ENCODE measurements around the gene ARRDC5.

Gene ARRDC5

GRCh38 chr19:4935444-4935843 lies 32.7 kb upstream of the ARRDC5 start:
- no peak overlapping the region for H3K4me3 ChIP-seq (replicated peaks; ENCODE audit: low read depth, low read length)
- peaks cover 16% of the 10 kb centered on the region for H3K36me3 ChIP-seq (ENCODE audit: control insufficient read depth, insufficient read depth, low read length)
- TF ChIP-seq, protein P1, sequence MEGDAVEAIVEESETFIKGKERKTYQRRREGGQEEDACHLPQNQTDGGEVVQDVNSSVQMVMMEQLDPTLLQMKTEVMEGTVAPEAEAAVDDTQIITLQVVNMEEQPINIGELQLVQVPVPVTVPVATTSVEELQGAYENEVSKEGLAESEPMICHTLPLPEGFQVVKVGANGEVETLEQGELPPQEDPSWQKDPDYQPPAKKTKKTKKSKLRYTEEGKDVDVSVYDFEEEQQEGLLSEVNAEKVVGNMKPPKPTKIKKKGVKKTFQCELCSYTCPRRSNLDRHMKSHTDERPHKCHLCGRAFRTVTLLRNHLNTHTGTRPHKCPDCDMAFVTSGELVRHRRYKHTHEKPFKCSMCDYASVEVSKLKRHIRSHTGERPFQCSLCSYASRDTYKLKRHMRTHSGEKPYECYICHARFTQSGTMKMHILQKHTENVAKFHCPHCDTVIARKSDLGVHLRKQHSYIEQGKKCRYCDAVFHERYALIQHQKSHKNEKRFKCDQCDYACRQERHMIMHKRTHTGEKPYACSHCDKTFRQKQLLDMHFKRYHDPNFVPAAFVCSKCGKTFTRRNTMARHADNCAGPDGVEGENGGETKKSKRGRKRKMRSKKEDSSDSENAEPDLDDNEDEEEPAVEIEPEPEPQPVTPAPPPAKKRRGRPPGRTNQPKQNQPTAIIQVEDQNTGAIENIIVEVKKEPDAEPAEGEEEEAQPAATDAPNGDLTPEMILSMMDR (IDR thresholded peaks at IDR 0.05; ENCODE audit: insufficient read depth, low read length, poor library complexity, severe bottlenecking) = no peak
- no peak for DNase-seq (ENCODE audit: extremely low read depth, insufficient read length)
- no peaks in the 10 kb centered on the region for H3K27me3 ChIP-seq (replicated peaks; ENCODE audit: control insufficient read depth, insufficient read depth, low read length)

DNA sequence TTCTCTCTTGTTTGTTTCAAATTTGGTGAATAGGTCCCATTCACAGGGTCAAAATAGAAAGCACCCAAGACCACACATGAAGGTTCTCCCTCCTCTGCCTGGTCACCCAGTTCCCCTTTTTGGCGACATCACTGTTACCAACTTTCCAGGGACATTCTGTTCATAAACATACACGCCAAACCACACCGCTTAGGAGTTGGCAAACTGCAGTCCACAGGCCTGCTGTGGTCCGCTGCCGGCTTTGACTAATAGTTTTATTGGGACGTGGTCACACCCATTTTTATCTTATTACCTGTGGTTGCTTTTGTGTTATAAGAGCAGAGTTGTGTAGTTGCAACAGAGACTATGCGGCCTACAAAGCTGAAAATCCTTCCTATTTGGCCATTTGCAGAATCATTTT lies 30.8 kb upstream of the ARRDC5 start:
- Histone ChIP-seq H3K4me3 (replicated peaks; ENCODE audit: low read depth, low read length) (no peak overlapping the region), H3K36me3 (ENCODE audit: control insufficient read depth, insufficient read depth, low read length) (peaks cover 18% of the 10 kb centered on the region), H3K27me3 (replicated peaks; ENCODE audit: control insufficient read depth, insufficient read depth, low read length) (no peaks in the 10 kb centered on the region)
- TF ChIP-seq, protein P1 (IDR thresholded peaks at IDR 0.05; ENCODE audit: insufficient read depth, low read length, poor library complexity, severe bottlenecking) = no peak
- no peak for DNase-seq (ENCODE audit: extremely low read depth, insufficient read length)

DNA sequence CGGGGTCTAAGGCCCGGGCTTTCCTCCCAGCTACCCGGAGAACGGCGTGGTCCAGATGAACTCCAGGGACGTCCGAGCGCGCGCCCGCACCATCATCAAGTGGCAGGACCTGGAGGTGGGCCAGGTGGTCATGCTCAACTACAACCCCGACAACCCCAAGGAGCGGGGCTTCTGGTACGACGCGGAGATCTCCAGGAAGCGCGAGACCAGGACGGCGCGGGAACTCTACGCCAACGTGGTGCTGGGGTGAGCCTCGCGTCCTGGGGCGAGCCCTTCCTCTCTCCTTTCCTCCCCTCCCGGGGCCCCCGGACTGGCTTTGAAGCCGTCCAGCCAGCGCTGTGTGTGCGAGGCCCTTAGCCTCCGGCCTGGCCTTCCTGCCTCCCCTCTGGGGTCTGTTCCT lies 30.0 kb upstream of the ARRDC5 start:
- TF ChIP-seq, protein P1 (IDR thresholded peaks at IDR 0.05; ENCODE audit: insufficient read depth, low read length, poor library complexity, severe bottlenecking) = no peak

DNA sequence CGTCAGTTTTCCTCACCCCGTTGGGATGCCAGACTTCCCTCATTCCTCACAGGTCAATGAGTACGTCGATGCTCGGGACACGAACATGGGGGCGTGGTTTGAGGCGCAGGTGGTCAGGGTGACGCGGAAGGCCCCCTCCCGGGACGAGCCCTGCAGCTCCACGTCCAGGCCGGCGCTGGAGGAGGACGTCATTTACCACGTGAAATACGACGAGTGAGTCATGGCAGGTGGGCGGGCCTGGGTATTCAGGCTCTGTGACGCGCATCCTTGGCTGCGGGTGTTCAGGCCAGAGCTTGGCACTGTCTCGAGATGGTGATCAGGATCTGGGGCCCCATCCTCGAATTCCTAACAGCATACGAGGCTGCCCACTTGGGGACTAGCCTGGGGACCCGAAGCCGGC lies 28.0 kb upstream of the ARRDC5 start:
- Histone ChIP-seq H3K27me3 (replicated peaks; ENCODE audit: control insufficient read depth, insufficient read depth, low read length) (no peaks in the 10 kb centered on the region), H3K4me3 (replicated peaks; ENCODE audit: low read depth, low read length) (no peak overlapping the region), H3K36me3 (ENCODE audit: control insufficient read depth, insufficient read depth, low read length) (peaks cover 17% of the 10 kb centered on the region)
- no peak for DNase-seq (ENCODE audit: extremely low read depth, insufficient read length)
- TF ChIP-seq, protein P1 (IDR thresholded peaks at IDR 0.05; ENCODE audit: insufficient read depth, low read length, poor library complexity, severe bottlenecking) = no peak

More for the DNA sequence above, 30.0 kb upstream of the ARRDC5 start:
- DNase-seq (ENCODE audit: extremely low read depth, insufficient read length) = no peak
- H3K4me3 ChIP-seq (replicated peaks; ENCODE audit: low read depth, low read length) = no peak overlapping the region
- no peaks in the 10 kb centered on the region for H3K27me3 ChIP-seq (replicated peaks; ENCODE audit: control insufficient read depth, insufficient read depth, low read length)
- peaks cover 18% of the 10 kb centered on the region for H3K36me3 ChIP-seq (ENCODE audit: control insufficient read depth, insufficient read depth, low read length)

- H3K36me3 ChIP-seq (ENCODE audit: control insufficient read depth, insufficient read depth, low read length) = peaks cover 18% of the 10 kb centered on the region
These were observed 26.5 kb upstream of the ARRDC5 start for GRCh38 chr19:4929186-4929585.

More at GRCh38 chr19:4929186-4929585, 26.5 kb upstream of the ARRDC5 start:
- DNase-seq (ENCODE audit: extremely low read depth, insufficient read length) = no peak
- TF ChIP-seq, protein P1 (IDR thresholded peaks at IDR 0.05; ENCODE audit: insufficient read depth, low read length, poor library complexity, severe bottlenecking) = no peak
- Histone ChIP-seq H3K4me3 (replicated peaks; ENCODE audit: low read depth, low read length) (no peak overlapping the region), H3K27me3 (replicated peaks; ENCODE audit: control insufficient read depth, insufficient read depth, low read length) (no peaks in the 10 kb centered on the region)
